Fibroblast of villous mesenchyme (primary cell): ENCODE results near the gene PNPLA1. TPM values are rescaled to one million over a fixed set of nuclear protein-coding genes. Genes with fewer than 3 reads are reported as not detected.

Experiments used
- DNase-seq: peaks from one replicate; pipeline ENCODE4 v3.0.0-alpha.2; 2010; ENCODE audit warnings: low read depth
- H3K4me3 ChIP-seq: 2 replicates; pipeline ENCODE4 v1.5.1; 2011; ENCODE audit warnings: low read depth, mild to moderate bottlenecking, low read length
- total RNA-seq: library from RNA; depleted of rRNA; stranded (reverse); fragments of >200 nt; gene quantifications from 2 replicates; pipeline ENCODE4 v1.2.3, GENCODE V29; 2012
- TF ChIP-seq, protein P1 (sequence below): IDR thresholded peaks from 2 replicates; pipeline ENCODE4 v1.5.1; 2012; ENCODE audit warnings: low read depth, mild to moderate bottlenecking, low read length; ENCODE audit not compliant: insufficient read depth

The PNPLA1 gene, protein sequence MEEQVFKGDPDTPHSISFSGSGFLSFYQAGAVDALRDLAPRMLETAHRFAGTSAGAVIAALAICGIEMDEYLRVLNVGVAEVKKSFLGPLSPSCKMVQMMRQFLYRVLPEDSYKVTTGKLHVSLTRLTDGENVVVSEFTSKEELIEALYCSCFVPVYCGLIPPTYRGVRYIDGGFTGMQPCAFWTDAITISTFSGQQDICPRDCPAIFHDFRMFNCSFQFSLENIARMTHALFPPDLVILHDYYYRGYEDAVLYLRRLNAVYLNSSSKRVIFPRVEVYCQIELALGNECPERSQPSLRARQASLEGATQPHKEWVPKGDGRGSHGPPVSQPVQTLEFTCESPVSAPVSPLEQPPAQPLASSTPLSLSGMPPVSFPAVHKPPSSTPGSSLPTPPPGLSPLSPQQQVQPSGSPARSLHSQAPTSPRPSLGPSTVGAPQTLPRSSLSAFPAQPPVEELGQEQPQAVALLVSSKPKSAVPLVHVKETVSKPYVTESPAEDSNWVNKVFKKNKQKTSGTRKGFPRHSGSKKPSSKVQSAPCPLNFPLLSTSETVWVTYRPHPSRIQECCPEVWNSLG
- not detected in 2 replicates for total RNA-seq

DNA sequence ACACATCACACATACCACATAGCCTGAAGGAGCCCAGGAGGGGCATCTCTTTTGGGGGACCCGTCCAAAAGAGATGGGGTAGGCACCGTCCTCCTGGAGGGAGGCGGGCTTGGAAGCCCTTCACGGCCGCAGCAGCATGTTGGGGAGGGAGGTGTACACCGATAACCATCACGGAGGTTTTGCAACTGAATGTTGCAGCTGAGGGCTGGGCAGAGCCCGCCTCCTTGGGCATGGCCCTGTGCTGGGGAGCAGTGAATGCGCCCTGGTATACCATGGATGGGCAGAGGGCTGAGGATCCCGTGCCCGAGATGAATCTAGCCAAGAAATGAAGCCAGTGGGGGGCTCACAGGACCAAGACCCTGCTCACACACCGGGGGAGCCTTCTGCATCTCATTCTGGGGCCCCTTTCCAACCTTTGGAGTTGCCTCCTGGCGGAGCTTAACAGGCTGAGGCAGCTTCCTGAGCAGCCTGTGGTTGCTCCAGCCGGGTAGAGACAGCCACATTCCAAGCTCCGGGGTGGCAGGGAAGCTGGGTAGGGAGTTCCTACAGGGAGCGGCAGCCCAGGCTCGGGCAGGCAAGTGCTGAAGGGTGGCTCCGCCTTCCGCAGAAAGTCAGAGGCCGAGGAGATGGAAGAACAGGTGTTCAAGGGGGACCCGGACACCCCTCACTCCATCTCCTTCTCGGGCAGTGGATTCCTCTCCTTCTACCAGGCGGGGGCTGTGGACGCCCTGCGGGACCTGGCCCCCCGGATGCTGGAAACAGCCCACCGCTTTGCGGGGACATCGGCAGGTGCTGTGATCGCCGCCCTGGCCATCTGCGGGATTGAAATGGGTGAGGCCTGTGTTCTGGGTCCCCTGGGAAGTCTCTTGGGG lies at the start of gene PNPLA1:
PNPLA1 (plus strand) TSS at position 227 of the 872 bp plus-strand sequence; CDS start at position 627, 400 bp downstream.
- DNase-seq, result no peak
- TF ChIP-seq, protein P1, sequence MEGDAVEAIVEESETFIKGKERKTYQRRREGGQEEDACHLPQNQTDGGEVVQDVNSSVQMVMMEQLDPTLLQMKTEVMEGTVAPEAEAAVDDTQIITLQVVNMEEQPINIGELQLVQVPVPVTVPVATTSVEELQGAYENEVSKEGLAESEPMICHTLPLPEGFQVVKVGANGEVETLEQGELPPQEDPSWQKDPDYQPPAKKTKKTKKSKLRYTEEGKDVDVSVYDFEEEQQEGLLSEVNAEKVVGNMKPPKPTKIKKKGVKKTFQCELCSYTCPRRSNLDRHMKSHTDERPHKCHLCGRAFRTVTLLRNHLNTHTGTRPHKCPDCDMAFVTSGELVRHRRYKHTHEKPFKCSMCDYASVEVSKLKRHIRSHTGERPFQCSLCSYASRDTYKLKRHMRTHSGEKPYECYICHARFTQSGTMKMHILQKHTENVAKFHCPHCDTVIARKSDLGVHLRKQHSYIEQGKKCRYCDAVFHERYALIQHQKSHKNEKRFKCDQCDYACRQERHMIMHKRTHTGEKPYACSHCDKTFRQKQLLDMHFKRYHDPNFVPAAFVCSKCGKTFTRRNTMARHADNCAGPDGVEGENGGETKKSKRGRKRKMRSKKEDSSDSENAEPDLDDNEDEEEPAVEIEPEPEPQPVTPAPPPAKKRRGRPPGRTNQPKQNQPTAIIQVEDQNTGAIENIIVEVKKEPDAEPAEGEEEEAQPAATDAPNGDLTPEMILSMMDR, result no peak
- H3K4me3 ChIP-seq, result no peak within 1 kb of the TSS

DNA sequence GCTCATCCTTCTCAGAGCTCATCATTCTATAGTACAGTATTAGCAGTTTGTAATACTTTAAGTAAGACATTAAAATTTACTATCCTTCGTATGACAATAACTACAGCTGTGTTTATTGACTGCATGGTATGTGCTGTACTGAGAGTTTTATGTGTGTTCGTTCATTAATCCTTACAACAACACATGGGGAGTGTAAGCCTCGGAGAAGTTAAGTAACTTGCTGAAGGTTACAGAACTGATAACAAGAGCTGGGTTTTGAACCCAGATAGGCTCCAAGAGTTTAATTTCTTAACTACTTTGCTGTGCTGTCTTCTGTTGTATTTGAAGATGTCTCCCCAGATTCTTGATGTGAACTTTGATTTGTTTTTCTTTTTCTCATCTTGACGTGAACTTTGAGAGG lies 49.6 kb upstream of the PNPLA1 start:
- TF ChIP-seq, protein P1, result no peak
- DNase-seq, result peak; percentile 78
- H3K4me3 ChIP-seq, result no peak overlapping the region

DNA sequence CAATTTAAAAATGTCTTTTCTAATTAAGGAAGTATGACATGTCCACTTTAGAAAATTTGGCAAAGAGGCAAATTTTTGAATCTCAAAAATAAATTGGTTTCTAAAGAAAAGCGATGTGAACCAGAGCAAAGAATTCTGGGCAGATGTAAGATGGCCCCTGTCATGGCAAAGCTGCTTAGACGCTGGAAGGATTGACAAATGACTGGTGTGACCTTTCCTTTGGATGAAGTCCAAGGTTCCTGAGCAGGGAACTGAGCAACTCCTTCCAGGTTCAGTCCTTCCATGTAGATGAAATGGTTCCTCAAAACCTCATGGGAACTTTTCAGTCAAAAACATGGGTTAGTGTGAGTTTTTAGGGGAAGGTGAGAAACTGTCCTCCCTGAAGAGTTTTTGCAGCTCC lies 48.2 kb upstream of the PNPLA1 start:
- DNase-seq, result no peak
- TF ChIP-seq, protein P1, result no peak

DNA sequence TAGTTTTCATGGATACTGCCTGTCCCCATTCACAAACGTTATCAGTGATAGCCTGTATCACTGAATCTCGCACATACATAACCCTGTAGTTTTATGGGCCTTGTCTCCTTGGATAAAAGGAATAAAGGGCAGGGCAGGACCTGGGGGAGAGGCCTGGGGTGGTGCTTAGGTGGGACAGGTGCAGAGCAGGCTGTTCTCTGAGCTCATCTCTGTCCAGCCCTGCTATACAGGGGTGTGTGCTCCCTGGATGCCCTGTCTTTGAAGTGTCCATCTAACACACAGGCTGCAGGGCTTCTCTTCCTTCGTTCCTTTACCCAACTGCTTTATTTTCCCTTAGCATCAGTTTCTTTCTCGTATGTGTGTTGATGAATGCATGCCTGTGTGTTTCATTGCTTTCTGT lies 46.9 kb upstream of the PNPLA1 start:
- DNase-seq, result no peak
- H3K4me3 ChIP-seq, result no peak overlapping the region
- TF ChIP-seq, protein P1, result no peak

More for the DNA sequence above, 48.2 kb upstream of the PNPLA1 start:
- no peak overlapping the region for H3K4me3 ChIP-seq

DNA sequence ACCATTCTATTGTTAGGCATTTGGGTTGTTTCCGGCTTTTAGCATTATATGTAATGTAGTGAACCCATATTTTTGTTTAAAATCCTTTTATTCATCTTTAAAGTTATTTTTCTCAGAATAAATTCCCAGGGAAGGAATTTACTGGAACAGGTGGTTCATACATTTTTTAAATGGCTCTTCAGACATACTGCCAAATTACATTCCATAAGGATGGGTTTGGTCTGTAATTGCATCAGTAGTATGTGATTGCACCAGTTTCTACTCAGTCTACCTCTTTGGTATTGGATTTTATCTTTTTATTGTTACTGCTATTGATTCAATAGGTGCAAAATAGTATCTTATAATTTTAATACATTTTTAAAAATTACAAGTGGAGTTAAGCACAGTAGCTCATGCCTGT lies 46.2 kb upstream of the PNPLA1 start:
- H3K4me3 ChIP-seq, result no peak overlapping the region
- DNase-seq, result no peak
- TF ChIP-seq, protein P1, result no peak

DNA sequence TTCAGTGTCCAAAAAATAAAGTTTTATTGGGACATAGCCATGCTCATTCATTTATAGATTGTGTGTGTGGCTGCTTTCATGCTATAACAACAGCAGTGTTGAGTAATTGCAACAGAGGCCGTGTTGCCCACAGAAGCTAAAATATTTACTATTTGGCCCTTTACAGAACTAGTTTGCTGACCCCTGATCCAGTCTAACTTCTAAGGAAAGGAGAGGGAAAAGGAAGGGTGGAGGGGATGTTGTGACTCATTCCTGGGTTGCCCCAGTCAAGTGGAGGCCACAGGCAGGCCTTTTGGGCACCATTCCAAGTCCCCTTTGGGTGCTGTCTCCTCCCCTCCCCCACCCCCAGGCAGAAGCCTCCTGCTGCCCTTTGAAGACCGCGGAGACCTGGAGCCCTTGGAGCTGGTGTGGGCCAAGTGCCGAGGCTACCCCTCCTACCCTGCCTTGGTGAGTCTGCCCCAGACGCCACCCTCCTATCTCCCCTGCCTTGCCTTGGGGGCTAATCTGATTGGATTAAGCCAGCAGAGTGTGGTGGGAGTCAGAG lies 44.9 kb upstream of the PNPLA1 start:
- H3K4me3 ChIP-seq, result no peak overlapping the region
- peak; percentile 69 for DNase-seq
- TF ChIP-seq, protein P1, result no peak
